ENCODE data around the gene GPR160. TPM values are rescaled to one million over a fixed set of nuclear protein-coding genes. Genes with fewer than 3 reads are reported as not detected.
A peak's percentile ranks its signal among the peaks of the same experiment; 100 is the strongest.

Gene GPR160
- total and polyA plus RNA-seq, 2 of the 13 experiments (the other 11 are each of a cell fraction or from before 2014, with no cell fraction given): 12.1 to 23.2 TPM

GRCh38 chr3:170076715-170077238 lies 39.0 kb downstream of the GPR160 start (continued):
- no peak for TF ChIP-seq ZBED4 (CRISPR knock-in tag; IDR thresholded peaks at IDR 0.05; ENCODE audit: borderline replicate concordance)
- peak; percentile 97 for TF ChIP-seq TFE3 (CRISPR knock-in tag; IDR thresholded peaks at IDR 0.05)
- TF ChIP-seq ISL2 (CRISPR knock-in tag; IDR thresholded peaks at IDR 0.05): no peak
- TF ChIP-seq ZNF580 (CRISPR knock-in tag; IDR thresholded peaks at IDR 0.05; ENCODE audit: borderline replicate concordance, low read depth): no peak
- no peak for TF ChIP-seq IRF1 (CRISPR knock-in tag; IDR thresholded peaks at IDR 0.05; ENCODE audit: low read depth)
- TF ChIP-seq ZNF292 (CRISPR knock-in tag; IDR thresholded peaks at IDR 0.05; ENCODE audit: borderline replicate concordance, low read depth): peak; percentile 51; the same call in 1 of the 2 replicates
- no peak for TF ChIP-seq ZBTB46 (CRISPR knock-in tag; IDR thresholded peaks at IDR 0.05; ENCODE audit: borderline replicate concordance)
- no peak for TF ChIP-seq ZFP82 (CRISPR knock-in tag; IDR thresholded peaks at IDR 0.05; ENCODE audit: borderline replicate concordance)
- no peak for TF ChIP-seq KDM5A (IDR thresholded peaks at IDR 0.05; ENCODE audit: borderline replicate concordance, low read length)
- no peak for TF ChIP-seq NAIF1 (CRISPR knock-in tag; IDR thresholded peaks at IDR 0.05; ENCODE audit: borderline replicate concordance)
- TF ChIP-seq NCOR1 (IDR thresholded peaks at IDR 0.05; ENCODE audit: borderline replicate concordance, low read length): peak; percentile 69; the same call in 1 of the 2 replicates
- no peak for TF ChIP-seq ZNF451 (CRISPR knock-in tag; IDR thresholded peaks at IDR 0.05)
- TF ChIP-seq ZFYVE20 (CRISPR knock-in tag; IDR thresholded peaks at IDR 0.05; ENCODE audit: borderline replicate concordance, low read depth): no peak
- peak; percentile 37; the same call in 1 of the 2 replicates for TF ChIP-seq PITX1 (CRISPR knock-in tag; IDR thresholded peaks at IDR 0.05)
- TF ChIP-seq ZSCAN20 (CRISPR knock-in tag; IDR thresholded peaks at IDR 0.05; ENCODE audit: borderline replicate concordance): no peak
- TF ChIP-seq HMGXB4 (CRISPR knock-in tag; IDR thresholded peaks at IDR 0.05; ENCODE audit: borderline replicate concordance in 1 of 2, low read depth in 1 of 2): 0 out of 4 replicates have a peak, but pooled peaks of 1 of the 2 experiments have one; percentile 31
- TF ChIP-seq DMAP1 (CRISPR knock-in tag; IDR thresholded peaks at IDR 0.05): 0 out of 2 replicates have a peak, but pooled peaks have one; percentile 40
- no peak for TF ChIP-seq ATAD3A (CRISPR knock-in tag; IDR thresholded peaks at IDR 0.05)
- TF ChIP-seq SP140L (CRISPR knock-in tag; IDR thresholded peaks at IDR 0.05; ENCODE audit: borderline replicate concordance): no peak
